BE2C (cell line): ENCODE results near the gene SP140L.
"Not testable (repeated sequence)": the region's sequence is repeated elsewhere in the genome, so short reads cannot be mapped to it uniquely, and the experiment has no call there.

Experiments used
- DNase-seq: peaks from one replicate; pipeline ENCODE4 v3.0.0-alpha.2; 2020
- H3K27me3 ChIP-seq: fragments of 250-450 bp; sonication (Bioruptor Pico); 2 replicates; pipeline ENCODE4 v1.5.1; 2020; ENCODE audit warnings: mild to moderate bottlenecking
- H3K36me3 ChIP-seq: fragments of 250-450 bp; sonication (Bioruptor Pico); 2 replicates; pipeline ENCODE4 v1.5.1; 2020; ENCODE audit warnings: mild to moderate bottlenecking
- H3K4me1 ChIP-seq: fragments of 250-450 bp; sonication (Bioruptor Pico); 2 replicates; pipeline ENCODE4 v1.5.1; 2020
- H3K4me3 ChIP-seq: 2 replicates; pipeline ENCODE4 v1.5.1; 2011; ENCODE audit warnings: low read depth, low read length
- H3K9me3 ChIP-seq: fragments of 250-450 bp; sonication (Bioruptor Pico); 2 replicates; pipeline ENCODE4 v1.5.1; 2020
- CTCF ChIP-seq: IDR thresholded peaks from 2 replicates; pipeline ENCODE4 v1.5.1; 2012; ENCODE audit warnings: mild to moderate bottlenecking, low read depth, low read length

Gene SP140L

GRCh38 chr2:230328155-230328458, 1.1 kb downstream of the SP140L start:
- H3K27me3 ChIP-seq, result no peaks in the 10 kb centered on the region
- H3K4me3 ChIP-seq, result no peak overlapping the region
- no peaks in the 10 kb centered on the region for H3K36me3 ChIP-seq
- H3K9me3 ChIP-seq, result no peaks in the 10 kb centered on the region
- H3K4me1 ChIP-seq, result no peaks in the 10 kb centered on the region
- no peak for TF ChIP-seq CTCF
- no peak for DNase-seq

- Histone ChIP-seq H3K4me3 (no peak overlapping the region), H3K4me1 (no peaks in the 10 kb centered on the region), H3K27me3 (0 out of 2 replicates have a peak, but pooled peaks cover 2% of the 10 kb centered on the region), H3K36me3 (no peaks in the 10 kb centered on the region), H3K9me3 (no peaks in the 10 kb centered on the region)
- DNase-seq, result no peak
- no peak for TF ChIP-seq CTCF
These were observed 3.1 kb downstream of the SP140L start for GRCh38 chr2:230329946-230330605.

GRCh38 chr2:230330725-230331124, 3.7 kb downstream of the SP140L start:
- no peaks in the 10 kb centered on the region for H3K9me3 ChIP-seq
- no peaks in the 10 kb centered on the region for H3K4me1 ChIP-seq
- H3K36me3 ChIP-seq, result no peaks in the 10 kb centered on the region
- TF ChIP-seq CTCF, result no peak
- no peak overlapping the region for H3K4me3 ChIP-seq
- no peak for DNase-seq
- 0 out of 2 replicates have a peak, but pooled peaks cover 2% of the 10 kb centered on the region for H3K27me3 ChIP-seq

- Histone ChIP-seq H3K27me3 (0 out of 2 replicates have a peak, but pooled peaks cover 2% of the 10 kb centered on the region), H3K4me3 (no peak overlapping the region), H3K36me3 (no peaks in the 10 kb centered on the region), H3K4me1 (no peaks in the 10 kb centered on the region), H3K9me3 (no peaks in the 10 kb centered on the region)
- TF ChIP-seq CTCF, result no peak
- DNase-seq, result no peak
These were observed 8.5 kb downstream of the SP140L start for GRCh38 chr2:230335461-230335863.

GRCh38 chr2:230335864-230336506, 9.0 kb downstream of the SP140L start:
- no peak for DNase-seq
- Histone ChIP-seq H3K4me1 (no peaks in the 10 kb centered on the region), H3K36me3 (no peaks in the 10 kb centered on the region), H3K9me3 (no peaks in the 10 kb centered on the region), H3K4me3 (no peak overlapping the region), H3K27me3 (0 out of 2 replicates have a peak, but pooled peaks cover 2% of the 10 kb centered on the region)
- no peak for TF ChIP-seq CTCF

- not testable (repeated sequence) for H3K27me3 ChIP-seq, H3K4me3 ChIP-seq, H3K9me3 ChIP-seq, H3K4me1 ChIP-seq, DNase-seq, H3K36me3 ChIP-seq
These were observed 15.0 kb downstream of the SP140L start for GRCh38 chr2:230341936-230342528.

- H3K9me3 ChIP-seq, DNase-seq, H3K4me3 ChIP-seq, H3K27me3 ChIP-seq, H3K36me3 ChIP-seq, H3K4me1 ChIP-seq: not testable (repeated sequence)
These were observed 16.1 kb downstream of the SP140L start for GRCh38 chr2:230343041-230343624.
